GM21717 (cell line): ENCODE measurements around the gene INTS12.
A peak's percentile ranks its signal among the peaks of the same experiment; 100 is the strongest.

Experiments
- ATAC-seq: cut with Tn5 transposase; IDR thresholded peaks from one replicate; pipeline ENCODE4 v1.9.1; 2021; ENCODE audit warnings: mild to moderate bottlenecking, moderate library complexity; ENCODE audit not compliant: unreplicated experiment

INTS12 gene

DNA sequence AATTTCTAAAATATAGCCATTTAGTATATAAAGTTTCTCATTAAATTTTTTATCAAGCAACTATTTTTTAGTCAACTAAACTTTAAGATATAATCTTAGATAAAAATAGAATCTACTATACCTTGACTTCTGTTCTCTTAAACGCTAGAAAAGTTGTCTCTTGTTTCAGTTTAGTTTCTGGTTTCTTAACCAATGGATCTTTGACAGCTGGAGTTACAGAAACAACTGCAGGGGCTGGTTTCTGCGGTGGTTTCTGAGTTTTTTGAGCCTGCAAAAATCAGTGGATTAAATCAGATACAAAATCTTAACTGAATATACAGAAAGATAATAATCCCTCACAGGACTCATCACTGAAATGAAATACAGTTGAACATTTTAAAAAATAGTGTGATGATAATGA, 21.9 kb downstream of the INTS12 start:
- no peak for ATAC-seq

DNA sequence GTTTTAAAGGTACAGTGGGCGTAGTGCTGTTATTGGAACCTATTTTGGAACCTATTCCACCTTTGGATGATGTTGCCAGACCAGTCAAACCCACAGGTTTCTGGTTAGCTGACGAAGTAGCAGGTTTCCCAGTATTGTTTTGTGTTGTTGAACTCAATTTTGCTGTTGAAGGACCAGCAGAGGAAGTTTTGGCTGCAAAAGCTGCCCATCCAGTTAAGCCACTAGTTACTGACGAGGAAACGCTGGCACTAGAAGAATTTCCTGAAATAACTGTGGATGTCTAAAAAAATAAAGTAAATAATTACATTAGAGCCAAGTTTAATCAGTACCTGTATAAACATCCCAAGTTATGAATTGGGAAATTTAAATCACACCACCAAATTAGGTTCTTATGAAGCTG, 25.5 kb downstream of the INTS12 start:
- ATAC-seq: no peak

DNA sequence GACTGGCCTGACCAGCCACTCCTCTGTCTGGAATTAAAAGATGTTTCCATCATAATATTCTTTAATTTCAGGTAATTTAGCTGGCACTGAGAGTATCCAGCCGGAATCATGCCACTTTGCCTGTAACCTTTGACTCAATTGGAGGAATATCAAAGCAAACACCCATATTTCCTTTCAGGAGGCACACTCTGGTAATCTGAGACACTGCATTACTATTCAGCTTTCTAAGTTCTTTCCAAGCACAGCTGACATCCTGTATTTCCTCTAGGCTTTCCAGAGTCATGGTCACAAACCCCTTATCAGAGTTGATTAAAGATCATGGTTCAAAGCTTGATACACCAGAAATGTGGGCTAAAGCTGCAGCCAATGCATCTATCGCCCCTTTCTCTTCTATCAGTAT, 29.3 kb downstream of the INTS12 start:
- ATAC-seq: no peak

- no peak for ATAC-seq
These were observed 30.8 kb downstream of the INTS12 start for GRCh38 chr4:105677709-105678108.

DNA sequence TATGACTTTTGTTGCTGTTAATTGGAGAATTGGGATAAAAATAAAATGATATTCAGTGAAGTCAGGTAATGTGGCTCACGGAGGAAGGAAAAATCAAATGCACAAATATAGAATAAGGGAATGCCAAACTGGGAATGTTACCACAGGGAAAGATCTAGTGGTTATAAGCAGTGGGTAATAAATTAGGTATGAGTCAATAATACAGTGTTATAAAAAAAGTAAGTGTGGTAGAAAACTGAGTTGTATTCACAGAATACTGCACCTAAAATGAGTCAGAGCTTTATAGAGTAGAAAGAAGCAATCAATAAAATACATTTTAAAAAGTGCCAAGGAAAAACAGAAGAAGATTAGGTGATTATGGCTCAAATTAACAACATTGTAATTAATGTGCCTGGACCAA, 34.5 kb downstream of the INTS12 start:
- ATAC-seq: no peak

- ATAC-seq: no peak
These were observed 37.2 kb downstream of the INTS12 start for GRCh38 chr4:105671301-105671700.

DNA sequence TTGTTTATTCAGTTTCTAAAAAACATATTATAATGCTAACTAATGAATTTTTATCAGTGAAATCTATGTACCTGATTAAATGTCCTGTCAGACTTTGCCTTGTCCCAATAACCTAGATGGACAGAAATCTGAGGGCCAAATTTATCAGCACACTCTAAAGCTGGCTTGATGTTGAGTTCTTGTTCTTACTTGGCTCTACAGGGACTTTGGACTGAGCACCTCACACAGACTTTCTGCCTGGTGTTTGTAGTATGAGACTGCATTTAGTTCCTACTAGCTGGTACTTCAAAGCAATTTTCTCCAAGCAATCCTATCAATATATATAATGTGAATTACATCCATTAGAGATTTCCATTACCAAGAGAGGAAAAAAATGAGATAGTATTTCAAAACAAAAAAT, 37.8 kb downstream of the INTS12 start:
- ATAC-seq: no peak

DNA sequence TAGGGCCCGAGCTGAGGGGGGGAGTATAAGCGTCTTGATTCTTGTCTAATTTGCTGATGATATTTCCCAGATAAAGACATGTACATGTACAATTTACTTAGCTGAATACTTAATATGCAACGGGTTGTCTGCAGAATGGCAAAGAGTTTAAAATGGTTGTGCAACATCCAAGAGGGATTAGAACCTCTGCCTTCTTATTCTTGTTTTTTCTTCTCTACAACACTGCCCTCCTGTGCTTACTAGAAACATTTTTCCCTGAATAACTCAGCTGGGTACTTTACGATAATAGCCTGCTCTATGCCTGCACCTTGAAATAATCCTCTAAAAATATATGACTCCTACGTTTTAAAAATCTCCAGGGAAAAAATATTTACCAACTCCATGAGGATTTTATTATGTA, 41.8 kb downstream of the INTS12 start:
- no peak for ATAC-seq

- no peak for ATAC-seq
These were observed 45.4 kb downstream of the INTS12 start for GRCh38 chr4:105662935-105663675.

- ATAC-seq: no peak
These were observed 47.5 kb downstream of the INTS12 start for GRCh38 chr4:105661028-105661427.

DNA sequence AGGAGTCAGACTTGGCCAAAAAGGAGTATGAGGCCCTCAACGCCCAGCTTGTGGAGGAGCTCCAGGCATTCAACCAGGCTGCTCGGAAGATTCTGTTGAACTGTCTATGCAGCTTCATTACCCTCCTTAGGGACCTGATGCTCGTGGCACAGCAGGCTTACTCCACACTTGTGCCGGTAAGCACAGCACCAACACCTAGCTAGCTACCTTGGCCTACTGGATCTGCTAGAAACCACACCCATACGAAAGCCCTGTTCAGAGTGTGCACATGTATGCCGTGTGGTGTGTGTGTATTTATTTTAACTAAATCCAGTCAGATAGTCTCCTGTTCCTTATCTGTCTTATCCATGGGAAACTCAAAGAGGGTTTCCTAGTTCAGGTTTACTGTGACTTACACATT, 49.3 kb downstream of the INTS12 start:
- ATAC-seq: no peak

- no peak for ATAC-seq
These were observed 51.2 kb downstream of the INTS12 start for GRCh38 chr4:105657117-105657765.

- ATAC-seq: no peak
These were observed 56.1 kb downstream of the INTS12 start for GRCh38 chr4:105652286-105652888.

- ATAC-seq: no peak
These were observed 56.6 kb downstream of the INTS12 start for GRCh38 chr4:105651884-105652283.

DNA sequence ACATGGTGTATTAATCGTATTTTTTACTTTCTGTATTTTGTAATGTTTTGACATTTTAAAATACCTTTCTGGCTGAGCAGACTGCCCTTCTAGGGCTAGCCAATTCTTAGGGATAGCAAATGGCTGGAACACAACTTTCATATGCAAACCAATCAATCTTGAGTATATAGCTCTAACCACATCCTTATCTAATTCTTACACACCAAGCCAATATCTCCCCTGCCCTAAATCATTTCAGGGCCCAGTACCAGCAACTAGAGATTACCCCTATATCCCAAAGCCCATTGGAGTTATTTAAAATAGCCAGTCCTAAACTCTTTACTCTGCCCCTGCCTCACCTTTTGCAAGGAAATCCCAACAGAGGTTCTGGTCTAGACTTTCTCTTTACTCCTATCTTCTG, 58.3 kb downstream of the INTS12 start:
- ATAC-seq: no peak

GRCh38 chr4:105645440-105645839, 63.0 kb downstream of the INTS12 start:
- no peak for ATAC-seq

GRCh38 chr4:105644257-105644656, 64.2 kb downstream of the INTS12 start:
- ATAC-seq: no peak

- ATAC-seq: no peak
These were observed 66.6 kb downstream of the INTS12 start for GRCh38 chr4:105641845-105642244.

GRCh38 chr4:105637408-105638176, 70.9 kb downstream of the INTS12 start:
- ATAC-seq: peak; percentile 88

DNA sequence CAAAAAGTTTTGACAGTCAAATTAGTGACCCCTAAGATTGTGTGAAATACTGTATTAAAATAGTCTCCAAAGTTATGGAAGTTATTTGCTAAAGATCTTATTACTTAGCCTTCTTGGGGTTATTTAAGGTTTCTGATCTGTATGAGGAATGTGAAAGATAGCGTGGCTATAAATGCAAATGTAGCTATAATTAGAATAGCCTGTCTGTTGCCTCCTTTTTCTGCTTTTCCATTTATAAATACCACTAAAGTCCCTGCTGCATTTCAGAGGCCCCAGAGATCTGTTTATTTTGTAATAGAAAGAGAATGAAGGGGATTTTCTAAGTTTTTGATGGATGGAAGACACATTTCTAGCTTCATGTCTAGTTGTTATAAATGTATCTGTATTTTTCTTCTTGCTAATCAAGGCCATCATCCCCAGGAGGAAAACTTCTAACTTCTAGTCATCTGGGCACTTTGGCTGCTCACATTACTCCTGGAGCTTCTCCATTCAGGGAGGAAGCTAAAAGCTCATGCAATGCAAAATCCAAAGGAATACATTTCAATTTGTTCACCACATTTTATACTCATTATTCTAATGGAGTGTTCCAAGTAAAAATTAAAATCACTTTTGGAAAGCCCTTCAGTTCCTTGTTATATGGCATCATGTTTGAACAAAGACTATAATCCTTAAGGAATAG, 73.9 kb downstream of the INTS12 start:
- ATAC-seq: no peak

DNA sequence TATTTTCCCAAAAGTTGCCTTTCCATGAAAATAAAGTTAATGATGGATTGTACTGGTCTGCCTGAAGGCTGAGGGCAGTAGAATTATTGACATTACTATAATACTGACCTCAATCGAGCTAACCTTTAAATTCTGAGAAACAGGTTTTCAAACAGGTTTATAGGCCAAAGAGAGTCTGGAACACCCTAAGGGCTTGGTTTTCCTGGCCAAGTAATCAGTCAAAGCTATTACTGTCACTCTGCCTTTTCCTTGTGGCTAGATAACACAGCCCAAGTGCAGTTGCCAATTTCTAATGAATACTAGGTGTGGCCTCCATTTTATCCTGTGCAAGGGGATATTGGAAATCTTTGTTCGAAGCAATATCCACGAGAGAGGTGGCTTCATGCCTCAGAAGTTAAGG, 75.2 kb downstream of the INTS12 start:
- ATAC-seq: no peak
